HG03135 (cell line): Measurements from ENCODE around the gene LSM11.

Source experiments
- ATAC-seq: cut with Tn5 transposase; IDR thresholded peaks from one replicate; pipeline ENCODE4 v1.9.1; 2021; ENCODE audit warnings: mild to moderate bottlenecking, moderate library complexity; ENCODE audit not compliant: unreplicated experiment

LSM11 gene

DNA sequence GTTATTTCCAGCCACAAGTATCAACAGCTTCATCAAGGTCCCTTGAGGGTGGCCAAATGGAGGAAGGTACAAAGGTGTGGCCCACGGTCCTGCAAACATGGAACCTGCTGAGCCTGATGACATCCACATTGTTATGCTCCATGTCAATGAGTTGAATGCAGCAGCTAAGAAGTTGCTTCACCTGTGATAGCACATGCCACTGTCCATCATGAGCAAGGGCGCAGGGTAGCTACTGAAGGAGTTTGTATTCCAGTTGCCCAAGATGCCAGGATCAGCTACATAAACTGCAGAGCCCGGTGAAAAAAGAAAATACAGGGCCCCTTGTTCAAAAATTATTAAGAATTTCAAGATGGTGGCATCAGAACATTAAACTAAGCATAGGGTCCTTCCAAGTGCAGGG, 24.2 kb downstream of the LSM11 start:
- no peak for ATAC-seq

DNA sequence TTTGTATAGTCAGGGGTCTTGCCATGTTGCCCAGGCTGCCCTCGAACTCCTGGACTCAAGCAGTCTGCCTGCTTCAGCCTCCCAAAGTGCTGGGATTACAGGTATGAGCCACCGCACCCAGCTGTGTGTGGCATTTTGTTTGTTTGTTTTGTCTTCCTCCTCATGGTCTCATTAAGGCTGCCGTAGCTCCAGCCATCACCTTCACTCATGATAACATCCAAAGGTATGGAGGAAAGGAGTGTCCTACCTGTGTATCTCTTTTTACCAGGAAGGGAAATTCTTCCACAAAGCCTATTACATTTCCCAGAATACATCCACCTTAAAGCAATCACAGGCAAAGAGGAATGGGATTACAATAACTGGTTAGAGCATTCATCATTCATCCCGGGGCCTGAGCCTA, 27.2 kb downstream of the LSM11 start:
- no peak for ATAC-seq

- ATAC-seq: no peak
Observed at GRCh38 chr5:157772127-157772526, 28.6 kb downstream of the LSM11 start.

DNA sequence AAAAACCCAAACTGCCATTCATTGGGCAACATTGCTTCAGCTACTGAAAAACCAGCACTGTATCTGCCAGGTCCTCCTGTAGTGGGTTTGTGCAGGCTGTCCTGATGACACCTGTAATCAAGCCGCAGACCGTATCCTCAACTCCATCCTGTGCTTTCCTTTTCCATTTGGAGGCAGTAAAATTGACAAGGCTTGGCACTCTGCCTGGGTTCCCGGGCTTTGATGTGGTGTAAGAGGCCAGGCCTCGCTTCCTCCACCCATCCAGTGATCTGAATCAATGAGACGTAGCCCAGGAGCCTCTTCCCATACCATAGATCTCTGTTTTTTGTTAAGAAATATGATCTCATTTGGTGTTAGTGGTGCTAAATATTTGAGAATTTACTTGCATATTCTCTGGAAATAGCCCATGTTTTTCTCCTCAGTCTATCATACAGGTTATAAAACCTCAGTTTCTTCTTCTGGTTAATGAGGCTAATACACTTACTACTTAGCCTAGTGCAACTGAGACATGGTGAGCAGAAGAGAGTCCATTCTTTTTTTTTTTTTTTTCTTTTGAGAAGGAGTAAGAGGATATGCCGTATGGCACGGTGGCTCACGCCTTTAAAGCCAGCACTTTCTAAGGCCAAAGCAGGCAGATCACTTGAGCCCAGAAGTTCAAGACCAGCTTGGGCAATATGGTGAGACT, 34.8 kb downstream of the LSM11 start:
- no peak for ATAC-seq

- no peak for ATAC-seq
Observed at GRCh38 chr5:157779221-157779620, 35.7 kb downstream of the LSM11 start.

DNA sequence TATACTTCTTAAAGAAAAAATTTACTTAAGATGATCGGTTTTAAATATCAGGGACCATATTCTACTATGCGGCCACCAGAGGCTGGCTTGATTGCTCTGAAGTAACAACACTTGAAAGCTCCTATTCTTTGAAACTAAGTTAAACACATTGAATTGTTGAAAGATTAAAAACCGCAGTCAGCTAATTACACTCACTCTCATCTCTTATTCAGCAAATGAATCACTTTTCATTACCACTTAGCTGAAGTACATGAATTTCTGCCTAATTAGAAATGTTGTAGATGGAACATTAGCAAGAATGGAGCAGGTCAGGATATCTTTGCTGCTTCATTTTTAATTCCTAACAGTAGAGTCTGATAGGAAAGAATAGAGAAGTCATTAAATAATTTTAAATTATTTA, 42.3 kb downstream of the LSM11 start:
- ATAC-seq: no peak

- ATAC-seq: no peak
Observed at GRCh38 chr5:157793301-157793700, 49.8 kb downstream of the LSM11 start.

DNA sequence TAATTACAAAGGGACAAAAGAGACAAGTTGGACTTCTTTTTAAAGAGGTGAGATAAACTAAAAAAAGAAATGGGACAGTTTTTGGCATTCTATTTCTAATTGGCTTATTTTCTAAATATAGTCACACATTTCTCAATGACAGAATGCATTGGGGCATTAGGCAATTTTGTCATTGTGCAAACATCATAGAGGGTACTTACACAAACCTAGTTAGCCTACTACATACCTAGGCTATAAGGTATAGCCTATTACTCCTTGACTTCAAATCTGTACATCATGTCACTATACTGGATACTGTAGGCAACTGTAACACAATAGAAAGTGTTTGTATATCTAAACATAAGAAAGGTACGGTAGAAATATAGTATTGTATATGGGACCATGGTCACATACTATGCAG, 56.1 kb downstream of the LSM11 start:
- ATAC-seq: no peak

GRCh38 chr5:157800137-157800536, 56.6 kb downstream of the LSM11 start:
- no peak for ATAC-seq

- ATAC-seq: no peak
Observed at GRCh38 chr5:157802736-157803135, 59.2 kb downstream of the LSM11 start.

DNA sequence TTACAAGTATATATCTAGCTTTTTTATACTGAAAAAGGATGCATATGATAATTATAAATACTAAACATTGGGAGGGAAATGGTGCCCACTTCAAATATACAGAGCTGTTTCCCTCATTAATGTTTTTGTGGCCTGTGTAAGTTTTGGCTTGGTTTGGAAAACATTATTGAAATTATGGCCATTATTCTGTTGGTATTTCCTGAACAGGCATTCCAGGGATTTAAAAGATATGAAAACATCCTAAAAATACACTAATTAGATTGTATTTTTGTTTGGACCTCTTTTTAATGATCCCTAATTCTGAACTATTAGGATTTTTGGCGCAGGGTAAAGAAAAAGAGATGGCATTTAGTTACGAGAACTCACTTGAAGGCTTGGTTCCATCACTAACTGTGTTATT, 64.5 kb downstream of the LSM11 start:
- no peak for ATAC-seq
